HL-60 (cell line): Measurements from ENCODE around the gene ZNF41.

Experiments
- DNase-seq, 2 experiments: peaks; one replicate each; pipeline ENCODE4 v3.0.0-alpha.2; 2010 to 2020; ENCODE audit warnings: low read depth in 1 of 2, low spot score in 1 of 2
- H3K27ac ChIP-seq: fragments of 250-450 bp; sonication (Bioruptor Pico); replicated peaks from 2 replicates; pipeline ENCODE4 v1.5.1; 2020; ENCODE audit warnings: mild to moderate bottlenecking, moderate library complexity
- H3K27me3 ChIP-seq: fragments of 250-450 bp; sonication (Bioruptor Pico); 2 replicates; pipeline ENCODE4 v1.5.1; 2021; ENCODE audit warnings: mild to moderate bottlenecking, moderate library complexity; ENCODE audit not compliant: insufficient read depth, poor library complexity, severe bottlenecking
- H3K4me3 ChIP-seq: replicated peaks from 2 replicates; pipeline ENCODE4 v1.5.1; 2011; ENCODE audit warnings: mild to moderate bottlenecking, control low read depth, low read length; ENCODE audit not compliant: insufficient read depth
- GABPA ChIP-seq: IDR thresholded peaks from 2 replicates; pipeline ENCODE4 v1.6.1; 2012; ENCODE audit warnings: low read depth
- POLR2AphosphoS5 ChIP-seq: IDR thresholded peaks from 2 replicates; pipeline ENCODE4 v1.6.1; 2012; ENCODE audit warnings: low read depth
- SPI1 ChIP-seq: IDR thresholded peaks from 2 replicates; pipeline ENCODE4 v1.6.1; 2012; ENCODE audit warnings: low read depth, mild to moderate bottlenecking, borderline replicate concordance
- TF ChIP-seq, protein P1 (sequence below): IDR thresholded peaks from one replicate; pipeline ENCODE4 v1.5.1; 2011; ENCODE audit warnings: low read length, control low read depth, inconsistent platforms; ENCODE audit not compliant: insufficient read depth
- TF ChIP-seq, protein P2 (sequence below): IDR thresholded peaks from 2 replicates; pipeline ENCODE4 v1.6.1; 2012; ENCODE audit warnings: low read depth; ENCODE audit not compliant: insufficient replicate concordance

ZNF41 gene

DNA sequence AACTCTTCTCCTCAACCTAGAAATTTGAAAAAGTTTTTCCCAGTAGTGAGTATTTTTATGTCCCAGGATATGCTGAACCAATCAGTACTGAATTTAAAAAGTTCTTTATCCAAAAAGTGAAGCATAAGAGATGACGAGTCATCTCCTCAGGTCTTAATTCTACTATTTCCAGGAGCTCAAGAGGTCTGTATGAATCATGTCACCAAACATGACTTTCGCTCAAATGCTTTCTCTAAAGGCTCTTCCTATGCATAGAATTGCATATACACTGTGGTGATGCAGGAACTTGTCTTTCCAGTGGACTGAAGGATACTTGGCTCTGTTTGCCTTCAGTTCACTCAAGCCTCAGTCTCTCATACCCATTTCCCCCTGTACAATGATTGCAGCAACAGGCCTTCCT is 36.1 kb downstream of the ZNF41 start:
- H3K4me3 ChIP-seq: no peak overlapping the region
- no peaks in the 10 kb centered on the region for H3K27me3 ChIP-seq
- no peak overlapping the region for H3K27ac ChIP-seq
- TF ChIP-seq, protein P1, sequence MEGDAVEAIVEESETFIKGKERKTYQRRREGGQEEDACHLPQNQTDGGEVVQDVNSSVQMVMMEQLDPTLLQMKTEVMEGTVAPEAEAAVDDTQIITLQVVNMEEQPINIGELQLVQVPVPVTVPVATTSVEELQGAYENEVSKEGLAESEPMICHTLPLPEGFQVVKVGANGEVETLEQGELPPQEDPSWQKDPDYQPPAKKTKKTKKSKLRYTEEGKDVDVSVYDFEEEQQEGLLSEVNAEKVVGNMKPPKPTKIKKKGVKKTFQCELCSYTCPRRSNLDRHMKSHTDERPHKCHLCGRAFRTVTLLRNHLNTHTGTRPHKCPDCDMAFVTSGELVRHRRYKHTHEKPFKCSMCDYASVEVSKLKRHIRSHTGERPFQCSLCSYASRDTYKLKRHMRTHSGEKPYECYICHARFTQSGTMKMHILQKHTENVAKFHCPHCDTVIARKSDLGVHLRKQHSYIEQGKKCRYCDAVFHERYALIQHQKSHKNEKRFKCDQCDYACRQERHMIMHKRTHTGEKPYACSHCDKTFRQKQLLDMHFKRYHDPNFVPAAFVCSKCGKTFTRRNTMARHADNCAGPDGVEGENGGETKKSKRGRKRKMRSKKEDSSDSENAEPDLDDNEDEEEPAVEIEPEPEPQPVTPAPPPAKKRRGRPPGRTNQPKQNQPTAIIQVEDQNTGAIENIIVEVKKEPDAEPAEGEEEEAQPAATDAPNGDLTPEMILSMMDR: no peak
- TF ChIP-seq, protein P2, sequence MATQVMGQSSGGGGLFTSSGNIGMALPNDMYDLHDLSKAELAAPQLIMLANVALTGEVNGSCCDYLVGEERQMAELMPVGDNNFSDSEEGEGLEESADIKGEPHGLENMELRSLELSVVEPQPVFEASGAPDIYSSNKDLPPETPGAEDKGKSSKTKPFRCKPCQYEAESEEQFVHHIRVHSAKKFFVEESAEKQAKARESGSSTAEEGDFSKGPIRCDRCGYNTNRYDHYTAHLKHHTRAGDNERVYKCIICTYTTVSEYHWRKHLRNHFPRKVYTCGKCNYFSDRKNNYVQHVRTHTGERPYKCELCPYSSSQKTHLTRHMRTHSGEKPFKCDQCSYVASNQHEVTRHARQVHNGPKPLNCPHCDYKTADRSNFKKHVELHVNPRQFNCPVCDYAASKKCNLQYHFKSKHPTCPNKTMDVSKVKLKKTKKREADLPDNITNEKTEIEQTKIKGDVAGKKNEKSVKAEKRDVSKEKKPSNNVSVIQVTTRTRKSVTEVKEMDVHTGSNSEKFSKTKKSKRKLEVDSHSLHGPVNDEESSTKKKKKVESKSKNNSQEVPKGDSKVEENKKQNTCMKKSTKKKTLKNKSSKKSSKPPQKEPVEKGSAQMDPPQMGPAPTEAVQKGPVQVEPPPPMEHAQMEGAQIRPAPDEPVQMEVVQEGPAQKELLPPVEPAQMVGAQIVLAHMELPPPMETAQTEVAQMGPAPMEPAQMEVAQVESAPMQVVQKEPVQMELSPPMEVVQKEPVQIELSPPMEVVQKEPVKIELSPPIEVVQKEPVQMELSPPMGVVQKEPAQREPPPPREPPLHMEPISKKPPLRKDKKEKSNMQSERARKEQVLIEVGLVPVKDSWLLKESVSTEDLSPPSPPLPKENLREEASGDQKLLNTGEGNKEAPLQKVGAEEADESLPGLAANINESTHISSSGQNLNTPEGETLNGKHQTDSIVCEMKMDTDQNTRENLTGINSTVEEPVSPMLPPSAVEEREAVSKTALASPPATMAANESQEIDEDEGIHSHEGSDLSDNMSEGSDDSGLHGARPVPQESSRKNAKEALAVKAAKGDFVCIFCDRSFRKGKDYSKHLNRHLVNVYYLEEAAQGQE: no peak
- no peak for TF ChIP-seq GABPA
- TF ChIP-seq POLR2AphosphoS5: no peak
- no peak for TF ChIP-seq SPI1
- no peak for DNase-seq

DNA sequence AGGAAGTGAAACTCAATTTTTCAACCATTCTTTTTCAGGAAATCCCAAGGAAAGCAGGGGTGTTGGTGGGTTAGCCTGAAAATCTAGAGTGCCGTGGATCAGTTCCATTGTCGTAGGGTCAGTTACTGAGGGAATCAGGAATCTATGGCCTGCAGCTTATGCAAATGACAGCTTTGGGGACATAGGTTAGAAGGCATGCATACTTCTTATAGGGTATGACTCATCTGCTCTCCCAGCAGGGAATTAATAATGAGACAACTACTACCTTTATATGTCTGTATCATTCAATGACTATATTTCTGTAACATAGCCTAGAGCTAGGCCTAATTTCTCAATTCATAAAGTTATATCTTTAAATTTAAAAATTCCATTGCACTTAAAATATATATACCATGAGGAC is 36.6 kb downstream of the ZNF41 start:
- no peak for DNase-seq
- Histone ChIP-seq H3K27me3 (no peaks in the 10 kb centered on the region), H3K4me3 (no peak overlapping the region), H3K27ac (no peak overlapping the region)
- no peak for TF ChIP-seq SPI1
- TF ChIP-seq, protein P2: no peak
- TF ChIP-seq, protein P1: no peak
- TF ChIP-seq POLR2AphosphoS5: no peak
- TF ChIP-seq GABPA: no peak

DNA sequence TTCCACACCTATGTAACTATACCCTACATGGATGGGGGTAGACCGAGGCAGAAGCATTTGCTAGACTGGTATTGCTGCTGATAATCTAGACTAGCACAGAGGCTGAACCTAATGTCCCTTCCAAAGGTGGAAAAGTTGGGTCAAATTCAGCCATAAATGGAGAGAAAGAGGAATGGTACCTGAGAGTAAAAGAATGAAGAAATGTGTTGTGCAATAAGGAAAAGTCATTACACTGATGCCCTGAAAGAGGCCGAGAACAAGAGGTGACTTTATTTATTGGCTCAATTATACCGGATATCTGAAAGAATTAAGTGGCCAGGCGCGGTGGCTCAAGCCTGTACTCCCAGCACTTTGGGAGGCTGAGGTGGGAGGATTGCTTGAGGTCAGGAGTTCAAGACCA is 52.1 kb downstream of the ZNF41 start:
- no peaks in the 10 kb centered on the region for H3K27me3 ChIP-seq
- H3K4me3 ChIP-seq: no peak overlapping the region
- H3K27ac ChIP-seq: no peak overlapping the region
- no peak for DNase-seq
- TF ChIP-seq, protein P2: no peak
- TF ChIP-seq, protein P1: no peak
- TF ChIP-seq POLR2AphosphoS5: no peak
- TF ChIP-seq SPI1: no peak
- TF ChIP-seq GABPA: no peak
